ENCODE measurements around the gene EPHA6.

Gene EPHA6

DNA sequence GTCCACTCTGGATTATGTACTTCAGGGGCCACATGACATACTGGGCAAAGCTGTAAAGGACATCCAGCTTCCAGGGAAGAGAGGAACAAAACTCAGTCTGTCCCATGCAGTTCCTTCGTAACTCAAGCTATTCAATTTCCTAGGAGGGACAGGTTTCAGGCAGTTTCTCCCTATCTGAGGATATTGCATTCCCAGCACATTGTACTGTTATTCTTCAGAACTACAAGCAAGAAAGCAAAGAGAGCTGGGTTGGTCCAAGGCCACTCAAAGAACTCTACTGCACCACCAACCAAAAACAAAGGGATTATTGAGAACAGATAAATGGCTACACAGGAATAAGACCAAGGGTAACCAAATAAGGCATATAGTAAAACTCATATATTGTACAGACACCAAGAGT lies 832.5 kb downstream of the EPHA6 start:
- Histone ChIP-seq H3K18ac (ENCODE audit: low read depth in 1 of 2, low read length in 2 of 2) (no peak overlapping the region), H3K23ac (ENCODE audit: low read length in 2 of 2) (no peak overlapping the region), H3K4me3 (ENCODE audit: insufficient read depth in 1 of 2, low read depth in 1 of 2, low read length in 2 of 2) (no peak overlapping the region), H2BK120ac (ENCODE audit: low read depth, low read length) (no peak overlapping the region), H3K4me1 (ENCODE audit: control insufficient read depth, insufficient read depth, low read depth, low read length) (no peaks in the 10 kb centered on the region), H3K14ac (ENCODE audit: low read length in 2 of 2) (no peak overlapping the region), H2BK12ac (ENCODE audit: low read length in 2 of 2) (no peak overlapping the region), H4K8ac (ENCODE audit: low read length) (no peak overlapping the region), H2AFZ (ENCODE audit: low read depth, low read length) (no peak overlapping the region), H3K4me2 (ENCODE audit: low read length, poor library complexity, severe bottlenecking) (no peak overlapping the region), H3K36me3 (ENCODE audit: control insufficient read depth in 1 of 2, insufficient read depth in 2 of 2, low read depth in 1 of 2, low read length in 2 of 2) (no peaks in the 10 kb centered on the region), H3K79me1 (replicated peaks; ENCODE audit: low read length, poor library complexity, severe bottlenecking) (no peaks in the 10 kb centered on the region), H4K91ac (ENCODE audit: low read length) (no peak overlapping the region), H2BK15ac (ENCODE audit: low read depth, poor library complexity, severe bottlenecking) (no peak overlapping the region), H2AK5ac (ENCODE audit: low read length, severe bottlenecking) (no peak overlapping the region), H3K27ac (ENCODE audit: low read length, poor library complexity, severe bottlenecking) (no peak overlapping the region), H3K27me3 (ENCODE audit: control insufficient read depth in 1 of 2, insufficient read depth in 1 of 2, low read length in 2 of 2) (no peaks in the 10 kb centered on the region), H2BK5ac (ENCODE audit: low read depth, low read length, poor library complexity, severe bottlenecking) (no peak overlapping the region), H3K4ac (ENCODE audit: low read depth in 1 of 2, low read length in 2 of 2) (no peak overlapping the region), H3K9ac (ENCODE audit: low read length) (no peak overlapping the region), H3K9me3 (ENCODE audit: control insufficient read depth, low read length) (no peaks in the 10 kb centered on the region)
- 75% methylated on average over 1 of the region's 1 CpG for WGBS
- DNase-seq = no peak

DNA sequence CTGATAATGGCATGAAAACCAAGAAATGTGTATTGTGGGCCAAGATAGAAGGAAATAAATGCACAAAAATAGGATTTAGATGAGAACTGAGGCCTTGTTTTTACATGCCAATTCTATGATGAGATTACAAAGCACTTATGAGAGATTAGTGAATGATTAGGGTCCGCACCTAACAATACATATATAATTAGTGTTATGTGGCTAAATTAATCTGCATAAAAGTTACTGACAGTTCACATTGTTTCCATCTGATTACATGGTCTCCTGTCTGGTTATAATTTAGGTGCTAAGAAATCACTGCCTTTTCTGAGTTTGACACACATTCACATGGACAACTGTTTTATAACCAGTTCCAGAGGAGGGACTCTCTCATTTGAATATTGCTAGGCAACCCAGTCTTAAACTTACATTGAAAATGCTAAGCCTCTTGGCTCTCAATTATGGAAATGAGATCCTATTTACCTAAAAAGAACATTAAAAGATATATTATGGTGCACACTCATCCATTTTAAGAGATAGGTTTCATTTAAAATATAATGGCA lies 833.1 kb downstream of the EPHA6 start:
- no peak overlapping the region for H4K8ac ChIP-seq (ENCODE audit: low read length)
- no peak overlapping the region for H2BK120ac ChIP-seq (ENCODE audit: low read depth, low read length)
- H3K36me3 ChIP-seq (ENCODE audit: control insufficient read depth in 1 of 2, insufficient read depth in 2 of 2, low read depth in 1 of 2, low read length in 2 of 2) = no peaks in the 10 kb centered on the region
- no peak overlapping the region for H3K18ac ChIP-seq (ENCODE audit: low read depth in 1 of 2, low read length in 2 of 2)
- no peaks in the 10 kb centered on the region for H3K79me1 ChIP-seq (replicated peaks; ENCODE audit: low read length, poor library complexity, severe bottlenecking)
- H3K4me2 ChIP-seq (ENCODE audit: low read length, poor library complexity, severe bottlenecking) = no peak overlapping the region
- no peak overlapping the region for H2BK15ac ChIP-seq (ENCODE audit: low read depth, poor library complexity, severe bottlenecking)
- no peaks in the 10 kb centered on the region for H3K9me3 ChIP-seq (ENCODE audit: control insufficient read depth, low read length)
- no peak overlapping the region for H2AFZ ChIP-seq (ENCODE audit: low read depth, low read length)
- no peak overlapping the region for H3K27ac ChIP-seq (ENCODE audit: low read length, poor library complexity, severe bottlenecking)
- no peak for DNase-seq
- no peak overlapping the region for H2BK5ac ChIP-seq (ENCODE audit: low read depth, low read length, poor library complexity, severe bottlenecking)
- no peaks in the 10 kb centered on the region for H3K27me3 ChIP-seq (ENCODE audit: control insufficient read depth in 1 of 2, insufficient read depth in 1 of 2, low read length in 2 of 2)
- no peak overlapping the region for H3K4ac ChIP-seq (ENCODE audit: low read depth in 1 of 2, low read length in 2 of 2)
- no peak overlapping the region for H3K4me3 ChIP-seq (ENCODE audit: insufficient read depth in 1 of 2, low read depth in 1 of 2, low read length in 2 of 2)
- H2AK5ac ChIP-seq (ENCODE audit: low read length, severe bottlenecking) = no peak overlapping the region
- no peak overlapping the region for H3K9ac ChIP-seq (ENCODE audit: low read length)
- H3K4me1 ChIP-seq (ENCODE audit: control insufficient read depth, insufficient read depth, low read depth, low read length) = no peaks in the 10 kb centered on the region
- H3K23ac ChIP-seq (ENCODE audit: low read length in 2 of 2) = no peak overlapping the region
- H2BK12ac ChIP-seq (ENCODE audit: low read length in 2 of 2) = no peak overlapping the region
- H3K14ac ChIP-seq (ENCODE audit: low read length in 2 of 2) = no peak overlapping the region
- no peak overlapping the region for H4K91ac ChIP-seq (ENCODE audit: low read length)
- no CpG with 5 or more reads among the region's 1 CpG for WGBS

DNA sequence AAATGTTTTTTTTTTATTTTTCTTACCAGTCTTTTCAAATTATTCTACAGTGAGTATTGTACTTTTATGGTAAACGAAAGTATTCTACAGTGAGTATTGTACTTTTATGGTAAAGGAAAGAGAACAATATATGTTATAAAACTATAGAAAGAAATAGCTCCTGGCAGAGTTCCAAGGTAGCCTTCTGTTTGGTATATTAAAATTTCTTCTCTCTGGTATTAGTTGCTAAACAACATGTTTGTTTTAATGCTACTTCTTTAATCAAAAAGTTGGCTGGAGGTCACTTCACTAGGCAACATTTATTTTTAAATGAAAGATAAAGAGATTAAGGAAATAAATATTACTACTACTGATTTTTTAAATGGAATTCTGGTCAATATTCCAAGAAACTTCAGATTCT lies 841.6 kb downstream of the EPHA6 start:
- Histone ChIP-seq H3K4me1 (ENCODE audit: control insufficient read depth, insufficient read depth, low read depth, low read length) (no peaks in the 10 kb centered on the region), H3K14ac (ENCODE audit: low read length in 2 of 2) (no peak overlapping the region), H3K9me3 (ENCODE audit: control insufficient read depth, low read length) (no peaks in the 10 kb centered on the region), H2BK120ac (ENCODE audit: low read depth, low read length) (no peak overlapping the region), H4K8ac (ENCODE audit: low read length) (no peak overlapping the region), H3K23ac (ENCODE audit: low read length in 2 of 2) (no peak overlapping the region), H3K4me3 (ENCODE audit: insufficient read depth in 1 of 2, low read depth in 1 of 2, low read length in 2 of 2) (no peak overlapping the region), H3K18ac (ENCODE audit: low read depth in 1 of 2, low read length in 2 of 2) (no peak overlapping the region), H3K4ac (ENCODE audit: low read depth in 1 of 2, low read length in 2 of 2) (no peak overlapping the region), H3K27me3 (ENCODE audit: control insufficient read depth in 1 of 2, insufficient read depth in 1 of 2, low read length in 2 of 2) (no peaks in the 10 kb centered on the region), H2BK5ac (ENCODE audit: low read depth, low read length, poor library complexity, severe bottlenecking) (no peak overlapping the region), H3K79me1 (replicated peaks; ENCODE audit: low read length, poor library complexity, severe bottlenecking) (no peaks in the 10 kb centered on the region), H2AK5ac (ENCODE audit: low read length, severe bottlenecking) (no peak overlapping the region), H3K36me3 (ENCODE audit: control insufficient read depth in 1 of 2, insufficient read depth in 2 of 2, low read depth in 1 of 2, low read length in 2 of 2) (no peaks in the 10 kb centered on the region), H3K27ac (ENCODE audit: low read length, poor library complexity, severe bottlenecking) (no peak overlapping the region), H2BK15ac (ENCODE audit: low read depth, poor library complexity, severe bottlenecking) (no peak overlapping the region), H2BK12ac (ENCODE audit: low read length in 2 of 2) (no peak overlapping the region), H2AFZ (ENCODE audit: low read depth, low read length) (no peak overlapping the region), H3K4me2 (ENCODE audit: low read length, poor library complexity, severe bottlenecking) (no peak overlapping the region), H3K9ac (ENCODE audit: low read length) (no peak overlapping the region), H4K91ac (ENCODE audit: low read length) (no peak overlapping the region)
- no peak for DNase-seq
- no CpG with 5 or more reads among the region's 1 CpG for WGBS

DNA sequence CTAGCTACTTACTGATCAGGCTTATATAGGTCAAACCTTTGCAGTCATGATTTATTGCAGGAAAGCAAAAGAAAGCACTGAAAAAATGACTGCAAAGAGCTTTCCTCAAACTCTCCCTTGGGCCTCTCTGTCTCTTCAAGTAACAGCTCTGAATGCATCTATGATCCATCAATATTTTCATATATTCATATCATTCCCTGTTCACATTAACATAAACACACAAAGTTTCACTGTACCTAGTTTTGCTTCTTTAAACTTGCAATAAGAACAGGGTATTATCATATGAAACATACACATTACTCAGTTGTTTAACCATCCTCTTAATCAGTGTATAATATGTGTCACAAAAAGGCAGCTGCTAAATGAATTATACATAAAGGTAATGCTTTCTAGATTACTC lies 842.2 kb downstream of the EPHA6 start:
- Histone ChIP-seq H3K4me2 (ENCODE audit: low read length, poor library complexity, severe bottlenecking) (no peak overlapping the region), H3K79me1 (replicated peaks; ENCODE audit: low read length, poor library complexity, severe bottlenecking) (no peaks in the 10 kb centered on the region), H2BK120ac (ENCODE audit: low read depth, low read length) (no peak overlapping the region), H2AFZ (ENCODE audit: low read depth, low read length) (no peak overlapping the region), H3K27ac (ENCODE audit: low read length, poor library complexity, severe bottlenecking) (no peak overlapping the region), H2BK5ac (ENCODE audit: low read depth, low read length, poor library complexity, severe bottlenecking) (no peak overlapping the region), H3K4me1 (ENCODE audit: control insufficient read depth, insufficient read depth, low read depth, low read length) (no peaks in the 10 kb centered on the region), H3K27me3 (ENCODE audit: control insufficient read depth in 1 of 2, insufficient read depth in 1 of 2, low read length in 2 of 2) (no peaks in the 10 kb centered on the region), H3K9me3 (ENCODE audit: control insufficient read depth, low read length) (no peaks in the 10 kb centered on the region), H2BK12ac (ENCODE audit: low read length in 2 of 2) (no peak overlapping the region), H4K91ac (ENCODE audit: low read length) (no peak overlapping the region), H3K4me3 (ENCODE audit: insufficient read depth in 1 of 2, low read depth in 1 of 2, low read length in 2 of 2) (no peak overlapping the region), H3K36me3 (ENCODE audit: control insufficient read depth in 1 of 2, insufficient read depth in 2 of 2, low read depth in 1 of 2, low read length in 2 of 2) (no peaks in the 10 kb centered on the region), H3K18ac (ENCODE audit: low read depth in 1 of 2, low read length in 2 of 2) (no peak overlapping the region), H4K8ac (ENCODE audit: low read length) (no peak overlapping the region), H2BK15ac (ENCODE audit: low read depth, poor library complexity, severe bottlenecking) (no peak overlapping the region), H3K23ac (ENCODE audit: low read length in 2 of 2) (no peak overlapping the region), H3K9ac (ENCODE audit: low read length) (no peak overlapping the region), H2AK5ac (ENCODE audit: low read length, severe bottlenecking) (no peak overlapping the region), H3K4ac (ENCODE audit: low read depth in 1 of 2, low read length in 2 of 2) (no peak overlapping the region), H3K14ac (ENCODE audit: low read length in 2 of 2) (no peak overlapping the region)
- no peak for DNase-seq
